Liver (tissue), 9 donors: Measurements from ENCODE around the gene REEP3. TPM values are rescaled to one million over a fixed set of nuclear protein-coding genes. Genes with fewer than 3 reads are reported as not detected.

Experiments
- DNase-seq: peaks from one replicate; pipeline ENCODE4 v3.0.0-alpha.2; 2017; ENCODE audit warnings: low spot score
- H3K27ac ChIP-seq, 2 donors: one replicate each; pipeline ENCODE4 v1.7.0; 2013; ENCODE audit warnings: inconsistent platforms in 2 of 2, low read length in 2 of 2, control low read depth in 1 of 2, low read depth in 1 of 2, mild to moderate bottlenecking in 1 of 2
- H3K27me3 ChIP-seq, 4 donors: one replicate each; pipeline versions ENCODE4 v1.6.1 to v1.7.0; 2013; ENCODE audit warnings: low read length in 3 of 4, inconsistent platforms in 1 of 4, mild to moderate bottlenecking in 1 of 4, moderate library complexity in 1 of 4; ENCODE audit not compliant: control insufficient read depth in 4 of 4, insufficient read depth in 4 of 4
- H3K36me3 ChIP-seq, 4 donors: one replicate each; pipeline versions ENCODE4 v1.6.1 to v1.7.0; 2013; ENCODE audit warnings: low read length in 3 of 4, mild to moderate bottlenecking in 3 of 4, low read depth in 1 of 4, moderate library complexity in 1 of 4; ENCODE audit not compliant: control insufficient read depth in 4 of 4, insufficient read depth in 3 of 4
- H3K4me1 ChIP-seq, 4 donors: one replicate each; pipeline versions ENCODE4 v1.6.1 to v1.7.0; 2013; ENCODE audit warnings: low read length in 3 of 4, mild to moderate bottlenecking in 3 of 4, moderate library complexity in 1 of 4; ENCODE audit not compliant: control insufficient read depth in 4 of 4, insufficient read depth in 4 of 4
- H3K4me3 ChIP-seq, 3 donors: one replicate each; pipeline versions ENCODE4 v1.6.1 to v1.7.0; 2013; ENCODE audit warnings: low read length in 3 of 3, control low read depth in 1 of 3, low read depth in 1 of 3, mild to moderate bottlenecking in 1 of 3
- H3K9ac ChIP-seq, 2 donors: one replicate each; pipeline ENCODE4 v1.7.0; 2013; ENCODE audit warnings: low read length in 2 of 2, mild to moderate bottlenecking in 2 of 2, moderate library complexity in 2 of 2, control low read depth in 1 of 2, low read depth in 1 of 2
- H3K9me3 ChIP-seq, 4 donors: one replicate each; pipeline versions ENCODE4 v1.6.1 to v1.7.0; 2013; ENCODE audit warnings: low read length in 3 of 4; ENCODE audit not compliant: control insufficient read depth in 4 of 4
- ATF3 ChIP-seq: IDR thresholded peaks from 2 replicates; pipeline ENCODE4 v1.6.1; 2016; ENCODE audit warnings: antibody characterized with exemption
- EGR1 ChIP-seq, 2 donors: IDR thresholded peaks; 2 replicates each; pipeline ENCODE4 v1.6.1; 2016 to 2018; ENCODE audit warnings: antibody characterized with exemption in 2 of 2, low read depth in 2 of 2
- FOXA1 ChIP-seq: IDR thresholded peaks from 2 replicates; pipeline ENCODE4 v1.6.1; 2016; ENCODE audit warnings: antibody characterized with exemption
- FOXA2 ChIP-seq: IDR thresholded peaks from 2 replicates; pipeline ENCODE4 v1.6.1; 2016; ENCODE audit warnings: antibody characterized with exemption
- GABPA ChIP-seq, 2 donors: IDR thresholded peaks in 1 of 2; conservative IDR thresholded peaks in 1 of 2; 2 replicates each; pipeline ENCODE4 v1.6.1; 2016; ENCODE audit warnings: antibody characterized with exemption in 2 of 2, mild to moderate bottlenecking in 1 of 2, moderate library complexity in 1 of 2
- HNF4A ChIP-seq, 2 donors: conservative IDR thresholded peaks; 2 replicates each; pipeline ENCODE4 v1.6.1; 2016; ENCODE audit warnings: antibody characterized with exemption in 2 of 2, mild to moderate bottlenecking in 2 of 2
- HNF4G ChIP-seq: IDR thresholded peaks from 2 replicates; pipeline ENCODE4 v1.6.1; 2016; ENCODE audit warnings: antibody characterized with exemption
- JUND ChIP-seq, 2 donors: IDR thresholded peaks; 2 replicates each; pipeline ENCODE4 v1.6.1; 2016; ENCODE audit warnings: antibody characterized with exemption in 2 of 2
- NR2F2 ChIP-seq: IDR thresholded peaks from 2 replicates; pipeline ENCODE4 v1.6.1; 2016; ENCODE audit warnings: antibody characterized with exemption
- REST ChIP-seq: IDR thresholded peaks from 2 replicates; pipeline ENCODE4 v1.6.1; 2016; ENCODE audit warnings: antibody characterized with exemption, mild to moderate bottlenecking
- RXRA ChIP-seq, 2 donors: IDR thresholded peaks; 2 replicates each; pipeline ENCODE4 v1.6.1; 2017 to 2018; ENCODE audit warnings: antibody characterized with exemption in 2 of 2, mild to moderate bottlenecking in 1 of 2
- SP1 ChIP-seq: IDR thresholded peaks from 2 replicates; pipeline ENCODE4 v1.6.1; 2018; ENCODE audit warnings: antibody characterized with exemption, mild to moderate bottlenecking
- TAF1 ChIP-seq: conservative IDR thresholded peaks from 2 replicates; pipeline ENCODE4 v1.6.1; 2016; ENCODE audit warnings: antibody characterized with exemption, mild to moderate bottlenecking
- YY1 ChIP-seq: IDR thresholded peaks from 2 replicates; pipeline ENCODE4 v1.6.1; 2016; ENCODE audit warnings: antibody characterized with exemption, mild to moderate bottlenecking
- WGBS: extraction: QIAGEN DNeasy Blood & Tissue Kit; methylation state at CpG from one replicate; pipeline ENCODE4 v1.1.7; 2013; 5-methylcytosine and 5-hydroxymethylcytosine counted together
- polyA plus RNA-seq, 2 donors: library from polyadenylated mRNA; stranded (reverse) in 1 of 2; unstranded in 1 of 2; fragments of 200-250 nt in 1 of 2; fragments of >200 nt in 1 of 2; fragmentation: Nextera tagmentation in 1 of 2; extraction: Ambion mirVana in 1 of 2; gene quantifications; one replicate each; pipeline versions ENCODE4 v1.2.1 to v1.2.3, GENCODE V29; 2013 to 2015
- total RNA-seq, 2 donors: library from RNA; depleted of rRNA; stranded (reverse); fragments of >200 nt; gene quantifications; one replicate each; pipeline ENCODE4 v1.2.3, GENCODE V29; 2014
- TF ChIP-seq, protein P1 (sequence below): IDR thresholded peaks from 2 replicates; pipeline ENCODE4 v1.6.1; 2016; ENCODE audit warnings: antibody characterized with exemption
- TF ChIP-seq, protein P2 (sequence below): IDR thresholded peaks from 2 replicates; pipeline ENCODE4 v1.6.1; 2016; ENCODE audit warnings: antibody characterized with exemption
- donor health status: healthy.
- donor health status: healthy.
- donor health status: healthy.
- donor health status: healthy.
- donor health status: healthy.

Gene REEP3
- total and polyA plus RNA-seq, 4 donors = 7.9 to 26.9 (median 18.2) TPM

DNA sequence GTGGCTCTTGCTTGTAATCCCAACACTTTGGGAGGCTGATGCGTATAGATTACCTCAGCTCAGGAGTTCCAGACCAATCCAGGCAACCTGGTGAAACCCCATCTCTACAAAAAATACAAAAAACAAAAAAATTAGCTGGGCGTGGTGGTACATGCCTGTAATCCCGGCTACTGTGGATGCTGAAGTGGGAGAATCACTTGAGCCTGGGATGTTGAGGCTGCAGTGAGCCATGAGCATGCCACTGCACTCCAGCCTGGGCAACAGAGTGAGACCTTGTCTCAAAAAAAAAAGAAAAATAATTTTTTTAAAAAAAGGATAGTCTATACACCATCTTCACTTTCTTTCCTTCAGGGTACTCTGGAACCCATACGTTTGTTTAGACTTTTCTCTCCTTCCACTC is 6.2 kb downstream of the REEP3 start (continued):
- TF ChIP-seq, protein P1, sequence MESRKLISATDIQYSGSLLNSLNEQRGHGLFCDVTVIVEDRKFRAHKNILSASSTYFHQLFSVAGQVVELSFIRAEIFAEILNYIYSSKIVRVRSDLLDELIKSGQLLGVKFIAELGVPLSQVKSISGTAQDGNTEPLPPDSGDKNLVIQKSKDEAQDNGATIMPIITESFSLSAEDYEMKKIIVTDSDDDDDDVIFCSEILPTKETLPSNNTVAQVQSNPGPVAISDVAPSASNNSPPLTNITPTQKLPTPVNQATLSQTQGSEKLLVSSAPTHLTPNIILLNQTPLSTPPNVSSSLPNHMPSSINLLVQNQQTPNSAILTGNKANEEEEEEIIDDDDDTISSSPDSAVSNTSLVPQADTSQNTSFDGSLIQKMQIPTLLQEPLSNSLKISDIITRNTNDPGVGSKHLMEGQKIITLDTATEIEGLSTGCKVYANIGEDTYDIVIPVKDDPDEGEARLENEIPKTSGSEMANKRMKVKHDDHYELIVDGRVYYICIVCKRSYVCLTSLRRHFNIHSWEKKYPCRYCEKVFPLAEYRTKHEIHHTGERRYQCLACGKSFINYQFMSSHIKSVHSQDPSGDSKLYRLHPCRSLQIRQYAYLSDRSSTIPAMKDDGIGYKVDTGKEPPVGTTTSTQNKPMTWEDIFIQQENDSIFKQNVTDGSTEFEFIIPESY = no peak
- TF ChIP-seq HNF4G (no peak), ATF3 (no peak), GABPA (IDR thresholded peaks at IDR 0.05 in 1 of 2, conservative IDR thresholded peaks at IDR 0.05 in 1 of 2) (no peak), FOXA2 (no peak), HNF4A (conservative IDR thresholded peaks at IDR 0.05) (no peak), RXRA (IDR thresholded peaks at IDR 0.05) (no peak), TAF1 (no peak), EGR1 (IDR thresholded peaks at IDR 0.05; ENCODE audit: low read depth in 2 of 2) (no peak), JUND (IDR thresholded peaks at IDR 0.05) (no peak)
- TF ChIP-seq, protein P2, sequence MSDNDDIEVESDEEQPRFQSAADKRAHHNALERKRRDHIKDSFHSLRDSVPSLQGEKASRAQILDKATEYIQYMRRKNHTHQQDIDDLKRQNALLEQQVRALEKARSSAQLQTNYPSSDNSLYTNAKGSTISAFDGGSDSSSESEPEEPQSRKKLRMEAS = no peak

GRCh38 chr10:63528084-63528744 is 7.0 kb downstream of the REEP3 start:
- DNase-seq = no peak
- WGBS = 95% methylated on average over 5 of the region's 5 CpGs

GRCh38 chr10:63530409-63530808 is 9.2 kb downstream of the REEP3 start:
- TF ChIP-seq SP1 (no peak), RXRA (IDR thresholded peaks at IDR 0.05) (no peak), FOXA2 (no peak), ATF3 (no peak)
- no peak for DNase-seq
- Histone ChIP-seq H3K27ac (no peak overlapping the region), H3K4me1 (no peaks in the 10 kb centered on the region), H3K27me3 (no peaks in the 10 kb centered on the region), H3K9me3 (no peaks in the 10 kb centered on the region), H3K4me3 (no peak overlapping the region), H3K9ac (no peak overlapping the region), H3K36me3 (no peaks in the 10 kb centered on the region)

More at GRCh38 chr10:63528084-63528744, 7.0 kb downstream of the REEP3 start:
- H3K9me3 ChIP-seq = no peaks in the 10 kb centered on the region
- no peaks in the 10 kb centered on the region for H3K36me3 ChIP-seq
- peaks cover 0 to 3% (median 0%) of the 10 kb centered on the region in 4 donors for H3K4me1 ChIP-seq
- no peak overlapping the region for H3K9ac ChIP-seq
- no peak overlapping the region for H3K27ac ChIP-seq
- TF ChIP-seq YY1 (no peak), ATF3 (no peak), GABPA (IDR thresholded peaks at IDR 0.05 in 1 of 2, conservative IDR thresholded peaks at IDR 0.05 in 1 of 2) (no peak)
- no peak overlapping the region for H3K4me3 ChIP-seq
- H3K27me3 ChIP-seq = no peaks in the 10 kb centered on the region

DNA sequence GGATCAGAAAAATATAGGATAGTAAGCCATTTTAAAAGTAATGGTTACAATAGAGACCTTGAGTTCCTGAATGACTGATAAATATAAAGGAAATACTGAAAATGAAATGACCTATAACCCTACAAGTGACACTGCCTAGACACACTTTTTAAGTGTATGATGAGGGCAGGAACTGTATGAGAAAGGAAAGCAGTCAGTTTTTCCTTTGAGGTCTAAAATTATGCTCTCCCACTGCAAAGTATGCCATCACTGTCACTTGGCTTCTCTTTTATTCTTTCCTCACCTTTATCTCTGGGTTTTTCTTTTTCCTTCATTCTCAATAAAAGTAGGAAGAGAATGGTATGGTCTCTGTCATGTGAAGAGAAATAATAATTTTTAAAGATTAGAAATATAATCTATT is 13.5 kb downstream of the REEP3 start:
- H3K9me3 ChIP-seq = no peaks in the 10 kb centered on the region
- no peak overlapping the region for H3K9ac ChIP-seq
- H3K4me3 ChIP-seq = no peak overlapping the region
- H3K4me1 ChIP-seq = no peaks in the 10 kb centered on the region
- DNase-seq = no peak
- H3K36me3 ChIP-seq = no peaks in the 10 kb centered on the region
- no peak overlapping the region for H3K27ac ChIP-seq
- H3K27me3 ChIP-seq = no peaks in the 10 kb centered on the region
- TF ChIP-seq, protein P2 = no peak
- no peak for TF ChIP-seq HNF4G
- TF ChIP-seq JUND (IDR thresholded peaks at IDR 0.05) = no peak
- no peak for TF ChIP-seq REST
- TF ChIP-seq NR2F2 = no peak
- TF ChIP-seq FOXA1 = no peak
- TF ChIP-seq EGR1 (IDR thresholded peaks at IDR 0.05; ENCODE audit: low read depth in 2 of 2) = no peak
- TF ChIP-seq TAF1 = no peak
- no peak for TF ChIP-seq GABPA (IDR thresholded peaks at IDR 0.05 in 1 of 2, conservative IDR thresholded peaks at IDR 0.05 in 1 of 2)
- TF ChIP-seq HNF4A (conservative IDR thresholded peaks at IDR 0.05) = no peak
